SJSA1 (cell line): ENCODE results near the gene RECK. TPM values are rescaled to one million over a fixed set of nuclear protein-coding genes. Genes with fewer than 3 reads are reported as not detected.
"Not testable (repeated sequence)": the region's sequence is repeated elsewhere in the genome, so short reads cannot be mapped to it uniquely, and the experiment has no call there.

Experiments
- DNase-seq, 2 experiments: peaks; one replicate each; pipeline ENCODE4 v3.0.0-alpha.2; 2015 to 2020; ENCODE audit warnings: low spot score in 2 of 2, low read depth in 1 of 2
- H3K27ac ChIP-seq: fragments of 250-450 bp; sonication (Bioruptor Pico); 2 replicates; pipeline ENCODE4 v1.5.1; 2020; ENCODE audit warnings: mild to moderate bottlenecking, moderate library complexity
- H3K27me3 ChIP-seq: fragments of 250-450 bp; sonication (Bioruptor Pico); replicated peaks from 2 replicates; pipeline ENCODE4 v1.5.1; 2020; ENCODE audit warnings: mild to moderate bottlenecking, moderate library complexity
- H3K36me3 ChIP-seq: fragments of 250-450 bp; sonication (Bioruptor Pico); 2 replicates; pipeline ENCODE4 v1.5.1; 2020; ENCODE audit warnings: mild to moderate bottlenecking
- H3K4me1 ChIP-seq: fragments of 250-450 bp; sonication (Bioruptor Pico); replicated peaks from 2 replicates; pipeline ENCODE4 v1.6.1; 2021; ENCODE audit warnings: mild to moderate bottlenecking
- H3K4me3 ChIP-seq: fragments of 250-450 bp; sonication (Bioruptor Pico); 2 replicates; pipeline ENCODE4 v1.5.1; 2020; ENCODE audit warnings: mild to moderate bottlenecking
- H3K9me3 ChIP-seq: fragments of 250-450 bp; sonication (Bioruptor Pico); replicated peaks from 2 replicates; pipeline ENCODE4 v1.5.1; 2020; ENCODE audit warnings: mild to moderate bottlenecking
- total RNA-seq: library from RNA; depleted of rRNA; stranded (reverse); fragments of >200 nt; shearing (Covaris generic); gene quantifications from 2 replicates; pipeline ENCODE4 v1.2.3, GENCODE V29; 2014; rRNA removed

RECK gene, protein sequence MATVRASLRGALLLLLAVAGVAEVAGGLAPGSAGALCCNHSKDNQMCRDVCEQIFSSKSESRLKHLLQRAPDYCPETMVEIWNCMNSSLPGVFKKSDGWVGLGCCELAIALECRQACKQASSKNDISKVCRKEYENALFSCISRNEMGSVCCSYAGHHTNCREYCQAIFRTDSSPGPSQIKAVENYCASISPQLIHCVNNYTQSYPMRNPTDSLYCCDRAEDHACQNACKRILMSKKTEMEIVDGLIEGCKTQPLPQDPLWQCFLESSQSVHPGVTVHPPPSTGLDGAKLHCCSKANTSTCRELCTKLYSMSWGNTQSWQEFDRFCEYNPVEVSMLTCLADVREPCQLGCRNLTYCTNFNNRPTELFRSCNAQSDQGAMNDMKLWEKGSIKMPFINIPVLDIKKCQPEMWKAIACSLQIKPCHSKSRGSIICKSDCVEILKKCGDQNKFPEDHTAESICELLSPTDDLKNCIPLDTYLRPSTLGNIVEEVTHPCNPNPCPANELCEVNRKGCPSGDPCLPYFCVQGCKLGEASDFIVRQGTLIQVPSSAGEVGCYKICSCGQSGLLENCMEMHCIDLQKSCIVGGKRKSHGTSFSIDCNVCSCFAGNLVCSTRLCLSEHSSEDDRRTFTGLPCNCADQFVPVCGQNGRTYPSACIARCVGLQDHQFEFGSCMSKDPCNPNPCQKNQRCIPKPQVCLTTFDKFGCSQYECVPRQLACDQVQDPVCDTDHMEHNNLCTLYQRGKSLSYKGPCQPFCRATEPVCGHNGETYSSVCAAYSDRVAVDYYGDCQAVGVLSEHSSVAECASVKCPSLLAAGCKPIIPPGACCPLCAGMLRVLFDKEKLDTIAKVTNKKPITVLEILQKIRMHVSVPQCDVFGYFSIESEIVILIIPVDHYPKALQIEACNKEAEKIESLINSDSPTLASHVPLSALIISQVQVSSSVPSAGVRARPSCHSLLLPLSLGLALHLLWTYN
- 10.2 and 13.9 TPM in 2 replicates for total RNA-seq

DNA sequence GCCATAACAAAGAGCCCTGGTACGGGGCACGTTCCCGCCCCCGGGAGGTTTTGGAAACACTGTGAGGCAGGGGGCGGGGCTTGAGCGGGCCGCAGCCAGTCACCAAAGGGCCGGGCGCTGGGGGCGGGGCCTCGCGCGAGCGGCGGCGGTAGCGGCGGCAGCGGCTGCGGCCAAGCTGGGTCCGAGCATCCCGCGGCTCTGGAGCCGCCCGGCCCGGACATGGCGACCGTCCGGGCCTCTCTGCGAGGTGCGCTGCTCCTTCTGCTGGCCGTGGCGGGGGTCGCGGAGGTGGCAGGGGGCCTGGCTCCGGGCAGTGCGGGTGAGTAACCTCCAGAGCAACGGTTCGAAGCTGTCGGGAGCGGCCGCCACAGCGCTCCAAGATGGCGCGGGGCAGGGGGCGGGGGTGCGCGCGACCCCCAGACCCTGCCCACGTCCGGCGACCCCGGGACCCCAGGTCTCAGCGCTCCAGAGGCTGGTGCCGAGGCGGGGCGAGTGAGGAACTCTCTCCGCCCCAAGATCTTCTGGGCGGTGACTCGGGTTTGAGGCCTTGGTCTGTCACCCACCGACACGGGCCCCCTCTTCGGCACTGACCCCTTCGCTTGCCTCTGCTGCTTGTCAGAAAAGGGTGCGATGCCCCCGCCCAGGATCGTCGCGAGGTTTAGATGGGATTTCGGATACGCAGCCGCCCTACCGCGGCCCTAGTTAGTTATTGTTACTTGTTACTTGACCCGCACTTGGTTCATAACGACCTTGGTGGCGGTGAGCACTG lies at the start of gene RECK:
TSS of gene RECK (plus strand) at position 134 of the 769 bp plus-strand sequence. CDS start at position 220, 86 bp downstream.
- Histone ChIP-seq H3K9me3 (no peaks in the 10 kb centered on the region), H3K27me3 (no peaks in the 10 kb centered on the region), H3K36me3 (peaks cover 4% of the 10 kb centered on the region; the same call in 1 of the 2 replicates), H3K27ac (peak within 1 kb of the TSS; percentile 55), H3K4me3 (peak within 1 kb of the TSS; percentile 88), H3K4me1 (peaks cover 8% of the 10 kb centered on the region; the same call in 1 of the 2 replicates)
- peak; percentile 52 to 80 for DNase-seq

DNA sequence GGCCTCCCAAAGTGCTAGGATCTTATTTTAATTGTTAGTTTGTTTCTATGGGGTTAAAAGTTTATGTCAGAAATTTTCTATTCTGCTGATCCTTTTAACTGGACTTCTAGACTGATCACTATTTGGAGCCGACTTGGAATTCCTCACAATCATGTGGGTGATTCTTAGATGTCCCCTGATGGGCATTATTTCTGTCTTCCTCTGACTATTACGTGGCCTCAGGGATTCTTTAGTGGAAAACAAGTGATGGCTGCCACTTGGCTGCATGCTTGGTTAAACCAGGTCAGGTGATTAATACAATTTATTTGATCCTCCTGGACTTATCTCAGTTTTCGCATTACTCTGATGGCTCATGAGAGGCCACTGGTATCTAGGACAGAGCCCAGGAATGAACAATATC lies 46.6 kb upstream of the RECK start:
- no peak overlapping the region for H3K27ac ChIP-seq
- H3K9me3 ChIP-seq: no peaks in the 10 kb centered on the region
- no peaks in the 10 kb centered on the region for H3K27me3 ChIP-seq
- H3K4me3 ChIP-seq: no peak overlapping the region
- DNase-seq: no peak
- no peaks in the 10 kb centered on the region for H3K36me3 ChIP-seq
- no peaks in the 10 kb centered on the region for H3K4me1 ChIP-seq

DNA sequence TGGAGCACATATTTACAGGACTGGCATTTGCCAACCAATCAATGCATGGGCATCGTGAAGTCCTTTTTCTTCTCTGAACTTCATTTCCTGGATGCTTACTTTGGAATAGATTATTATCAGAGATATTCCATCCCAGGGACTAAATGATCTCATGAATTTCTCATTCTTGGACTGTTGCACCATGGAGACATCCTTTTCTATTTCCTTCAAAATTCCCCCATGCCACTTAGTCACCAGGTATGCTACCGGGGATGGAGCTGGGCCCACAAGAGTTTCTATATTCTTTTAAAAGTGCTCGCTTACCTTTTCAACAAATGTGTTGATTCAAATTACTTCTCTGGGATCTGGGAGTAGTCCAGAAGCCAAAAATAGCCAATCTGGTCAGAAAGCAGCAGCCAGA lies 43.6 kb upstream of the RECK start:
- H3K36me3 ChIP-seq, DNase-seq, H3K9me3 ChIP-seq, H3K27me3 ChIP-seq, H3K27ac ChIP-seq, H3K4me3 ChIP-seq, H3K4me1 ChIP-seq: not testable (repeated sequence)

GRCh38 chr9:35993976-35994720 lies 42.6 kb upstream of the RECK start:
- H3K36me3 ChIP-seq: no peaks in the 10 kb centered on the region
- no peak overlapping the region for H3K27ac ChIP-seq
- no peaks in the 10 kb centered on the region for H3K27me3 ChIP-seq
- no peaks in the 10 kb centered on the region for H3K4me1 ChIP-seq
- DNase-seq: no peak
- H3K9me3 ChIP-seq: no peaks in the 10 kb centered on the region
- H3K4me3 ChIP-seq: no peak overlapping the region

DNA sequence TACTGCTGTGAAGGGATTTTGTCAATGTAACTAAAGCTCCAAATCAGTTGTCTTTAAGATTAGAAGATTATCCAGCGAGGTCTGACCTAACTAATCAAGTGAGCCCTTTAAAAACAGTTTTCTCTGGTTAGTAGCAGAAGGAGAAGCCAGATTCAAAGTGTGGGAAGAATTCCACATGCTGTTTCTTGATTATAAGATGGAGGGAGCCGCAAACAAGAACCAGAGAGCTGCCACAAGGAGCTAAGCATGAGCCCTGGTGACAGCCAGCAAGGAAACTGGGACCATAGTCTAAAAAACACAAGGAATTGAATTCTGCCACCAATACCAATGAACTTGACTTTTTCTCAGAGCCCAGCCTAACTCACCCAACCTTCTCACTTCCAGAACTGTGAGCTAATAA lies 41.8 kb upstream of the RECK start:
- DNase-seq: no peak
- no peaks in the 10 kb centered on the region for H3K4me1 ChIP-seq
- H3K27me3 ChIP-seq: no peaks in the 10 kb centered on the region
- no peak overlapping the region for H3K27ac ChIP-seq
- no peak overlapping the region for H3K4me3 ChIP-seq
- no peaks in the 10 kb centered on the region for H3K36me3 ChIP-seq
- H3K9me3 ChIP-seq: no peaks in the 10 kb centered on the region

GRCh38 chr9:35996358-35996970 lies 40.2 kb upstream of the RECK start:
- Histone ChIP-seq H3K4me3 (no peak overlapping the region), H3K36me3 (no peaks in the 10 kb centered on the region), H3K27ac (no peak overlapping the region), H3K4me1 (no peaks in the 10 kb centered on the region), H3K9me3 (no peaks in the 10 kb centered on the region), H3K27me3 (no peaks in the 10 kb centered on the region)
- DNase-seq: no peak

DNA sequence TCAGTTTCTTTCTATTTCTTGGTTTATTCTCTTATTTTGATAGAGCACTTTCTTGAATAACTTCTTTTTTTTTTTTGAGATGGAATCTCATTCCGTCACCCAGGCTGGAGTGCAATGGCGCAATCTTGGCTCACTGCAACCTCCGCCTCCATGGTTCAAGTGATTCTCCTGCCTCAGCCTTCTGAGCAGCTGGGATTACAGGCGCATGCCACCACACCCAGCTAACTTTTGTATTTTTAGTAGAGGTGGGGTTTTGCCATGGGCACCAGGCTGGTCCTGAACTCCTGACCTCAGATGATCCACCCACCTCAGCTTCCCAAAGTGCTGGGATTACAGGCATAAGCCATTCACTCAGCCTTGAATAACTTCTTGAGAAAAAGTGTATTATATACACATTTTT lies 39.7 kb upstream of the RECK start:
- H3K9me3 ChIP-seq, H3K36me3 ChIP-seq, H3K4me1 ChIP-seq, DNase-seq, H3K27me3 ChIP-seq, H3K27ac ChIP-seq, H3K4me3 ChIP-seq: not testable (repeated sequence)

- Histone ChIP-seq H3K36me3 (no peaks in the 10 kb centered on the region), H3K9me3 (no peaks in the 10 kb centered on the region), H3K27ac (no peak overlapping the region), H3K27me3 (no peaks in the 10 kb centered on the region), H3K4me1 (no peaks in the 10 kb centered on the region), H3K4me3 (no peak overlapping the region)
- no peak for DNase-seq
These were observed 38.4 kb upstream of the RECK start for GRCh38 chr9:35998333-35998732.

GRCh38 chr9:36005891-36006290 lies 30.8 kb upstream of the RECK start:
- no peak for DNase-seq
- H3K27me3 ChIP-seq: no peaks in the 10 kb centered on the region
- no peak overlapping the region for H3K27ac ChIP-seq
- H3K4me1 ChIP-seq: no peaks in the 10 kb centered on the region
- no peaks in the 10 kb centered on the region for H3K36me3 ChIP-seq
- H3K9me3 ChIP-seq: no peaks in the 10 kb centered on the region
- H3K4me3 ChIP-seq: no peak overlapping the region

GRCh38 chr9:36006549-36007315 lies 30.0 kb upstream of the RECK start:
- Histone ChIP-seq H3K36me3 (no peaks in the 10 kb centered on the region), H3K27ac (no peak overlapping the region), H3K27me3 (no peaks in the 10 kb centered on the region), H3K4me3 (no peak overlapping the region), H3K9me3 (no peaks in the 10 kb centered on the region), H3K4me1 (no peaks in the 10 kb centered on the region)
- no peak for DNase-seq

- Histone ChIP-seq H3K36me3 (no peaks in the 10 kb centered on the region), H3K9me3 (no peaks in the 10 kb centered on the region), H3K27ac (no peak overlapping the region), H3K27me3 (no peaks in the 10 kb centered on the region), H3K4me1 (no peaks in the 10 kb centered on the region), H3K4me3 (no peak overlapping the region)
- no peak for DNase-seq
These were observed 29.4 kb upstream of the RECK start for GRCh38 chr9:36007316-36007708.

DNA sequence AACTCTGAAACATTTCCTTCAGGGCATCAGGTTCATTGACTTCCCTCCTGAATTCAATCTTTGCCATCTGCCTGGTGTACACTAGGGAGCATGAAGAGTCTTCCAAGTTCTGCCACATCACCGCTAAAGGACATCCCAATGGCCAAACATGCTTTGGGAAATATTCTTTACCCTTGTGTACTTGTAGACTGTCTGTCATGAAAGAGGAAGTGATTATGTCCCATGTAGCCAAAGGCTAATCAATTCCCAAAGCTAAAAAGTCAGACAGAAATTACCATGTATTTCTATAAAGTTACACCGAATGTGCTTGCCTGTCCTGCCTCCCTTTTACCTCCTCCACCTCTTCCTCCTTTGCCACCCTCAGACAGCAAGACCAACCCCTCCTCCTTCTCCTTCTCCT lies 28.9 kb upstream of the RECK start:
- H3K4me1 ChIP-seq: no peaks in the 10 kb centered on the region
- no peak overlapping the region for H3K27ac ChIP-seq
- no peak overlapping the region for H3K4me3 ChIP-seq
- H3K27me3 ChIP-seq: no peaks in the 10 kb centered on the region
- H3K9me3 ChIP-seq: no peaks in the 10 kb centered on the region
- H3K36me3 ChIP-seq: no peaks in the 10 kb centered on the region
- no peak for DNase-seq
